Left lung (tissue), 10 donors: ENCODE results near the gene SLC9C1. TPM values are rescaled to one million over a fixed set of nuclear protein-coding genes. Genes with fewer than 3 reads are reported as not detected.

Experiments
- ATAC-seq: fragments of 200-7000 bp; cut with Tn5 transposase; one replicate; pipeline ENCODE4 v1.9.1; 2020; ENCODE audit warnings: moderate library complexity
- DNase-seq, 4 donors: peaks; one replicate each; pipeline ENCODE4 v3.0.0-alpha.2; 2013 to 2020
- H3K27ac ChIP-seq, 2 donors: fragments of 200-600 bp; sonication (generic) in 1 of 2; one replicate each; pipeline versions ENCODE4 v1.5.0 to v1.8.0; 2020 to 2021
- H3K27me3 ChIP-seq, 2 donors: fragments of 200-600 bp; sonication (generic) in 1 of 2; one replicate each; pipeline versions ENCODE4 v1.5.0 to v1.8.0; 2020 to 2021
- H3K36me3 ChIP-seq, 2 donors: fragments of 200-600 bp; sonication (generic) in 1 of 2; one replicate each; pipeline versions ENCODE4 v1.5.0 to v1.8.0; 2020 to 2021
- H3K4me1 ChIP-seq, 2 donors: fragments of 200-600 bp; one replicate each; pipeline ENCODE4 v1.8.0; 2021
- H3K4me3 ChIP-seq, 2 donors: fragments of 200-600 bp; sonication (generic) in 1 of 2; one replicate each; pipeline versions ENCODE4 v1.5.0 to v1.8.0; 2020 to 2021; ENCODE audit warnings: mild to moderate bottlenecking in 1 of 2
- H3K9me3 ChIP-seq, 2 donors: fragments of 200-600 bp; sonication (generic) in 1 of 2; one replicate each; pipeline versions ENCODE4 v1.5.0 to v1.8.0; 2020 to 2021
- CTCF ChIP-seq, 2 donors: fragments of 200-600 bp; sonication (generic) in 1 of 2; IDR thresholded peaks; one replicate each; pipeline versions ENCODE4 v1.5.0 to v1.8.0; 2021; ENCODE audit warnings: antibody characterized with exemption in 2 of 2
- intact Hi-C, 2 donors: fragments of 100-400 bp; cut with DNase I; formaldehyde crosslinking; loops; one replicate each; pipeline versions ENCODE4 v1.11.2 to v1.14.2; 2022
- polyA plus RNA-seq, 6 donors: library from polyadenylated mRNA; unstranded; fragments of 120-200 nt; gene quantifications; one replicate each; pipeline ENCODE4 v1.2.1, GENCODE V29; 2013; ENCODE audit not compliant: insufficient read length in 6 of 6
- total RNA-seq, 2 donors: library from RNA; stranded (reverse); fragmentation: NEBNext Ultra II Directional; extraction: Animal tissue kit (Norgen Biotek cat#: 25700); gene quantifications; one replicate each; pipeline ENCODE4 v1.2.1, GENCODE V29; 2021
- donor health status: DM: no; HTN: yes; CAD: no.
- donor health status: DM: no; HTN: no; CAD: no.

SLC9C1 gene
- total and polyA plus RNA-seq, 8 donors = 0.20 to 1.3 (median 0.61) TPM; not detected in 1

- H3K27ac ChIP-seq = no peak overlapping the region
- intact Hi-C loops = no loop called here
- no peak for DNase-seq
- H3K27me3 ChIP-seq = no peaks in the 10 kb centered on the region
- H3K4me1 ChIP-seq = peaks cover 0 to 4% of the 10 kb centered on the region in 2 donors
- TF ChIP-seq CTCF (IDR thresholded peaks at IDR 0.05) = no peak
- no peaks in the 10 kb centered on the region for H3K9me3 ChIP-seq
- no peak overlapping the region for H3K4me3 ChIP-seq
- no peaks in the 10 kb centered on the region for H3K36me3 ChIP-seq
- no peak for ATAC-seq
These were observed 160.2 kb downstream of the SLC9C1 start for GRCh38 chr3:112133626-112134334.

GRCh38 chr3:112132975-112133448, 161.0 kb downstream of the SLC9C1 start, which contains the start of gene GCSAM:
GCSAM (minus strand) TSS chr3:112133248; CDS start chr3:112133120, 128 bp downstream.
- H3K4me3 ChIP-seq = no peak within 1 kb of the TSS
- H3K9me3 ChIP-seq = no peaks in the 10 kb centered on the region
- no peaks in the 10 kb centered on the region for H3K36me3 ChIP-seq
- intact Hi-C loops = no loop called here
- peaks cover 0 to 4% of the 10 kb centered on the region in 2 donors for H3K4me1 ChIP-seq
- no peaks in the 10 kb centered on the region for H3K27me3 ChIP-seq
- DNase-seq (peak in 1 of 4 donors; percentile 74), ATAC-seq (peak; percentile 77)
- peak within 1 kb of the TSS in 1 of 2 donors; percentile 57 for H3K27ac ChIP-seq
- no peak for TF ChIP-seq CTCF (IDR thresholded peaks at IDR 0.05)

- peak overlapping the region in 1 of 2 donors; percentile 57 for H3K27ac ChIP-seq
- TF ChIP-seq CTCF (IDR thresholded peaks at IDR 0.05) = no peak
- no peak for ATAC-seq
- H3K4me1 ChIP-seq = peaks cover 0 to 4% of the 10 kb centered on the region in 2 donors
- intact Hi-C loops = no loop called here
- H3K36me3 ChIP-seq = no peaks in the 10 kb centered on the region
- H3K27me3 ChIP-seq = no peaks in the 10 kb centered on the region
- H3K4me3 ChIP-seq = no peak overlapping the region
- DNase-seq = no peak
- H3K9me3 ChIP-seq = no peaks in the 10 kb centered on the region
These were observed 161.5 kb downstream of the SLC9C1 start for GRCh38 chr3:112132554-112132953.

GRCh38 chr3:112132088-112132487, 161.9 kb downstream of the SLC9C1 start:
- intact Hi-C loops = no loop called here
- no peak for DNase-seq

More at GRCh38 chr3:112132088-112132487, 161.9 kb downstream of the SLC9C1 start:
- Histone ChIP-seq H3K4me1 (peaks cover 0 to under 1% of the 10 kb centered on the region in 2 donors), H3K27me3 (no peaks in the 10 kb centered on the region), H3K27ac (no peak overlapping the region), H3K36me3 (no peaks in the 10 kb centered on the region), H3K9me3 (no peaks in the 10 kb centered on the region), H3K4me3 (no peak overlapping the region)
- no peak for TF ChIP-seq CTCF (IDR thresholded peaks at IDR 0.05)
- no peak for ATAC-seq
